DMS79 (cell line): ENCODE results near the gene DHH.
"Not testable (repeated sequence)": the region's sequence is repeated elsewhere in the genome, so short reads cannot be mapped to it uniquely, and the experiment has no call there.

Source experiments
- DNase-seq: peaks from one replicate; lab custom pipeline; 2025; lab: John Stamatoyannopoulos, UW

Gene DHH

DNA sequence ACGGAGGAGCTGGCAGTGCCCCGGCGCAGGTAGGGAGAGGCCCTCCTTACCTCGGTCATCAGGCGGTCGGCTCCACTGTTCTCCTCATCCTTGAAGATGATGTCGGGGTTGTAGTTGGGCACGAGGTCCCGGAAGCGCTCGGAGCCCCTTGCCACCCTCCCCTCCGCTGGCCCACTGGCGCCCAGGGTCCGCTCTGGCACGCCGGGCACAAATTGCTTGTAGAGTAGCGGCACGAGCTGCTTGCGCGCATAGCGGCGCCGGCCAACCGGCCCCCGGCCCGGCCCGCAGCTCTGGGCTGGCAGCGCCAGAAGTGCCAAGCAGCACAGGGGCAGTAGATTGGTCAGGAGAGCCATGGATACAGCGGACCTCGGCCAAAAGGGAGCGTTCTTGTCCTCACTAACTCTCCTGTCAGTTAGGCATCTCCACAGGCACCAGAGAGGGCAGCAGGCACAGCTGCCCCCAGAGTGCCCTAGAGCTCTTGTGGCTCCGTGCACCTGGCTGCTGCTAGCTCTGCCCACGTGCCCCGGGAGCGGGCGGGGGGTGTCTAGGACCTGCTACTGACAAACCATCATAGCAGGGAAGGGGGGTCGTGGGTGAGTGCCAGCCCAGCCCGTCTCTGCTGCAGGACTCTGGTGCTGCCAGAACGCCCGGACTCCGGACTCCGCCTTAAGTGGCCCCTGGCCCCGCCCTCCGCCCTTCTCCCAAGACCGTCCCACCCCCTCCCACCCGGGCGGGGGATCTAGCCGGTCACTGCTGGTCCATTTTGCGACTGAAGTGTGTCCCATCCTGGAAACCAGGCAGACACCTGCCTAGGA lies at the start of gene DHH:
Gene DHH (minus strand): TSS at position 642 of the 815 bp plus-strand sequence. CDS start 289 bp downstream, at position 353.
- peak; percentile 57 for DNase-seq

DNA sequence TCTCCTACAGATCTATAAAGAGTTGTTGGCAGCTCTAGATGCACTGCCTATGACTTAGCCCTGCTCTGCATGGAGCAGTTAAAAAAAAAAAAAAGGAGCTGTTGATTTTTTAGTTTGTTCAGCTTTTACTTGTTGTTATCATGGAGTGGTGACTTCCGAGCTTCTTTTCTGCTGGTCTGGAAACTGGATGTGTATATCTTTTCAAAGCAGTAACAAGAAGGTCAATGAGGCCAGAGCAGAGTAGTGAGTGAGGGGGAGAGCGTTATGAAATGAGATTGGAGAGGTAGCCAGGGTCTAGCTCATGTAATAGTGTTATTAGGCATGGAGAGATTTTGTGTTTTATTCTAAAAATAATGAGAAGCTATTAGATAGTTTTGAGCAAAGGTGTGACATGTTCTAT lies 49.8 kb upstream of the DHH start:
- DNase-seq: no peak

DNA sequence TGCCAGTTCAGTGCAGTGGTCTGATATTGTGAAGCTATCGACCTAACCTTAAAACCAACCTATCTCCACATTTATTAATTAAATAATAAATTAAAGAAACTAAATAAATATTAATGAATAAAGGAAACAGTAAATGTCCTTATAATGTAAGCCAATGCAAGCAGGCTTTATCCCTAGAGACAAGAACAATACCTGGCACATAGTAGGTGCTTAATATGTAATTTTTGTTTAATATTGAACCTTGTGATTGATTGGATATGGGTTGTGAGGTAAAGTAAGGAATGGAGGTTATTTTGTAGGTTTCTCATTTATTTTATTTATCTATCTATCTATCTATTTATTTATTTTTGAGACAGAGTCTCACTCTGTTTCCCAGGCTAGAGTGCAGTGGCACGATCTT lies 44.4 kb upstream of the DHH start:
- no peak for DNase-seq

DNA sequence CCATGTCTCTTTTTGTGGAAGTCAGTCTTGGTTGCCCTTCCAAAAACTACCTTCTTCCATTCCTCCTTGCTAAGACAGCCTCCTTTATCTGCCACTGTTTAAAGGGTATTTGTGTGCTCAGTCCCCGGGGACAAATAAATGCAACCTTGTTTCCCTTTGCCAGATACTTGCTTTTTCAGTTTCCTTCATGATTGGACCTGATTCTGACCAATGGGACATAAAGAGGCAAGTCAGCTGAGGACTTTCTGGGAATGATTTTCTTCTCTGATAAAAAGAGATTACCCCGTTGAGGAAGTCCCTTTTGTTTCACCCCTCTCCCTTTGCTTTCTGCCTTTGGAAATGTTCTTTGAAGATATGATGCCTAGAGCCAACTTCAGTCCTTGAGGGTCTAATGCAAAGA lies 44.0 kb upstream of the DHH start:
- peak; percentile 62 for DNase-seq

DNA sequence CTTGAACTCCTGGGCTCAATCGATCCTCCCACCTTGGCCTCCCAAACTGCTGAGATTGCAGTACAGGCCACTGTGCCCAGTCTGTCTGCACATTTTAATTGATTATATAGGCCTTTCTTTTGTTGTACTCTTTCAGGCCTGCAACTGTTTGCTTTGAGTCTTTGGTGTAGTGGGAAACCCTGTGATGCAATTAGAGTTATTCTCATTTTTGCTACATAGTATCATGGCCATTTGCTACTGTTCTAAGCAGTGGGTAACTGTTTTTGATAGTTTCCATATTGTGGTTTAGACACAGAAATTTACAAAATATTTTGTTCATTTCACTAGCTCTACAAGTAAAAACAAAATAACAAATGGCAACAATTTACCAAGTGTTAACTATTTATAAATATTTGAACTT lies 42.9 kb upstream of the DHH start:
- DNase-seq: no peak

DNA sequence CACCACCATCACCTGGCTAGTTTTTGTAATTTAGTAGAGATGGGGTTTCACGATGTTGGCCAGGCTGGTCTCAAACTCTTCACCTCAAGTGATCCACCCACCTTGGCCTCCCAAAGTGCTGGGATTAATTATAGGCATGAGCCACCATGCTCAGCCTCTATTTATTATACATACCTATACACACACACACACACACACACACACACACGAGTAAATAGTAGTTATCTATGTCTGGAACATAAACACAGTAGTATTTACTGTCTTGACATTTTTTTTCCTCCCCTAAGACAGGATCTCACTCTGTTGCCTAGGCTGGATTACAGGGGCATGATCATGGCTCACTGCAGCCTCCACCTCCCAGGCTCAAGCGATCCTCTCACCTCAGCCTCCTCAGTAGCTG lies 42.4 kb upstream of the DHH start:
- DNase-seq: not testable (repeated sequence)

DNA sequence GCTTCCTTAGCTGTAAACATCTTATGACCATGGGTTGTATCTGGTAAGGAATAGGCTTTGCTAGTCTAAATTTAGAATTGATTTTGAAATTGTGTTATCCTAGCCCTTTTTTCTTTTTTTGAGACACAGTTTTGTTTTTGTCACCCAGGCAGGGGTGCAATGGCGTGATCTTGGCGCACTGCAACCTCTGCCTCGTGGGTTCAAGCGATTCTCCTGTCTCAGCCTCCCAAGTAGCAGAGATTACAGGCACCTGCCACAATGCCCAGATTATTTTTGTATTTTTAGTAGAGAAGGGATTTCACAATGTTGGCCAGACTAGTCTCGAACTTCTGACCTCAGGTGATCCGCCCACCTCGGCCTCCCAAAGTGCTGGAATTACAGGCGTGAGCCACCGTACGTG lies 39.0 kb upstream of the DHH start:
- DNase-seq: no peak

DNA sequence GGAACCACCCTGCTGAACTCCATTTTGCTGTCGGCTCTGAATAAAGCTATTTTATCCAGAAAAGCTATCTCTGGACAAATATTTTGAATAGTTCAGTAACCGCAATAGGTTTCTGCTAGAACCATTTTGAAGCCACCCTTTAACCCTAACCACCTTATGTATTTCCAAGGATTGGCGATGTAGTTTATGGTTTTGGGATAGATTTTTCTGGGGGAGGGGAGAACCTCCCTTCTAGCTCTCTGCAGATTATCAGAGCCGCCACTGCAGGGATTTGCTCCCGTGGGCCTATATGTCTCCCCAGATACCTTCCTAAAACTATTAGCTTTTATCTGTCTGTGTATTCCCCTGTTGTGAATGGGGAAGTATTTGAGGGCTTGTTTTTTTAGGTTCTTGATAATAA lies 38.4 kb upstream of the DHH start:
- DNase-seq: no peak

DNA sequence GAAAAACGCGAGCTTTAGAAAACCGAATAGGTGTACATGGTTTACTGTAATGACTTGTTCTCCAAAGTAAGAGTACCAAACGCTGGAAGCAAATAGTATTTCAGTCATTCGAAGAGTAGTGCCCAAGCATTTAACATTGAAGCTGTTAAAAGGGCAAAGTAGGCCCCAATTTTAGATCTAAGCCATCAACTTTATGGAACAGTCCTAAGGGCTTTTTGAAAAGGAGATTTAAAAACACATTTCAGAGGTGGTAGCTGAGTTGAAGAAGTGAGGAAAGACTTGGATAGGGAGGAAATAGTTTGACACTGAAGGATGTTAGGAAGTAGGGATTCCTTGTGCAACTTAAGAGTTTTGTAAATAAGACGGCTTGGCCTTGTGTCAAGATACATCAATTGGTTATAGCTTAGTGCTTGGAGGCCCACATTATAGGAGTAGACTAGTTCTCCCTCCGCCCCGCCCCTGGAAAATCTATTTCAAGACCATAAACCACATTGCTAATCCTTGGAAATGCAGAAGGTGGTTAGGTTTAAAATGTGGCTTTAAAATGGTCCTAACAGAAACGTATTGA lies 37.4 kb upstream of the DHH start:
- DNase-seq: peak; percentile 57

DNA sequence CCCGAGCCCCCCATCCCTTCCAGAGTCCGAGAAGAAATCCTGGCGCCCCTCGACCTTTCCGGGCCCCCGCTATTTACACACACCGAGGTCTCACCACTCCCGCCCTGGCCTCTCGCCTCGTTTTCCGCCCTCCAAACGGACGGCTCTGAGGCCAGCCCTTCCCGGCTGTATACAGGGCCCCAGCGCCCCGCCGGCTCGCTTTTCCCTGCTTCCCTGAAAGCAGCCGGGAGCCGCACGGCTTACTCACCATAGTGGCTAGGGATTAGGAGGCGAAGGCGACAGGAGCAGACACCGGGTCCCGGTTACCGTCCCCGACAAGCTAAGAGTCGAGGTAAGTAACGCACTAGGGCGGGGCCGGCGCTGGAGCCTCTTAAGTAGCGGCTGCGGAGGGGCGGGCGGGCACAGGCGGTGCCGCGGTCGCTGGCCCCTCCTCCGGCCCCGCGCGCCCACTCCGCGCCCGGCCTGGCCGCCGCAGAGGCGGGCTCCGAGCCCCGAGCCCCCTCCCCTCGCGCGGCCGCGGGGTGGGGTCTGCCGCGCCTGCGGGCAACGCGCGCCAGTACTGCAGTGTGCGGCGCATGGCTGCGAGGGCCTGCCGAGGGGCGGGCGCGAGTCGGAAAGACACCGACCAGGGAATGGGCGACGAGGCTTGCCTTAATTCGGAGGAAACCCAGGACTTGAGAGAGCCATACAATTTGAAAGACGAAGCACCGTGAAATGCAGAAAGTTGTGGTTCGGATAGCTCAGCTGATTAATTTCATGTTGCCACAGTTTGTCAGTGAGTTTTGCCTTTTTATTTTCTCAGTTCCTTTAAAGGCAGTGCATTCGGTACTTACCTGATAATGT lies 36.7 kb upstream of the DHH start, which contains the start of gene TUBA1B:
Gene TUBA1B (minus strand): TSS at position 345 of the 843 bp plus-strand sequence. CDS start 95 bp downstream, at position 250.
- DNase-seq: peak; percentile 82

DNA sequence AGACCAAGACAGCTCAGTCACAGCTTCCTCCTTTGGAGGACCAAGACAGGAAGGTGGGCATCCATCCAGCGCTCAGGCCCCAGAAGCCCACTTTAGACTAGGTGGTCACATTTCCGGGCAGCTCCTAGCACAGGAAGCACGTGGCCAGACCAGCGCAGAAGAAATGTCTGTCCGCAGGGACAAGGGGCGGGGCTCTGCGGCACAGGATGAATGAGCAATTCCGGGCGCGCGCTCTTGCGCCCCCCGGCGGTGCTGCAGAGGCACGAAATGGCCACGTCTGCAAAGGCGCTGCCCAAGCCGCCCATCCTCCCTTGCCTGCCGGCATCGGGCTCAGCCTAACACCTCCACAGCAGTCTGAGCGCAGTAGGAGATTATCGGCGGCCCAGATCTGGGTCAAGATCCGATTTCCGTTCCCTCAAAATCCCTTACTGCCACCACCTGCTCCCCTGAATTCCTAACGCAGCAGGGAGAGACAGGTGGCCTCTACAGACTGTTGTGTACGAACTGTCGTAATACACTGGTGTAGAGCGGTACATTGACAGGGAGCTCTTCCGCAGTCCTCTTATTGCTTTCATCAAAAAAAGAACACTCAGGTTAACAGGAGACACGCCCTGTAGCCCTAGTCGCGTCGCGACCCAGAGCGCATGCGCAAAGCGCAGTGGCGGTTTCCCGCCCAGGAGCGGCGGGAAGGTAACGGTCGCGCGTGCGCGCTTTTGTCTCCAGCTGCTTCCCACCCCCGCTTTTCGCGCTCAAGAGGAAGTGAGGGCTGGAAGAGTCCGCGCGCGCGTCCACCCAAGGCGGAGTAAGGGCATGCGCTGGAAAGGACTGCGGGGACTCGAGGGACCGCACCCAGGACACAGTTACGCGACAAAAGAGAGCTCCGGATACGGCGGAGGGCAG lies 35.8 kb upstream of the DHH start:
- peak; percentile 76 for DNase-seq

DNA sequence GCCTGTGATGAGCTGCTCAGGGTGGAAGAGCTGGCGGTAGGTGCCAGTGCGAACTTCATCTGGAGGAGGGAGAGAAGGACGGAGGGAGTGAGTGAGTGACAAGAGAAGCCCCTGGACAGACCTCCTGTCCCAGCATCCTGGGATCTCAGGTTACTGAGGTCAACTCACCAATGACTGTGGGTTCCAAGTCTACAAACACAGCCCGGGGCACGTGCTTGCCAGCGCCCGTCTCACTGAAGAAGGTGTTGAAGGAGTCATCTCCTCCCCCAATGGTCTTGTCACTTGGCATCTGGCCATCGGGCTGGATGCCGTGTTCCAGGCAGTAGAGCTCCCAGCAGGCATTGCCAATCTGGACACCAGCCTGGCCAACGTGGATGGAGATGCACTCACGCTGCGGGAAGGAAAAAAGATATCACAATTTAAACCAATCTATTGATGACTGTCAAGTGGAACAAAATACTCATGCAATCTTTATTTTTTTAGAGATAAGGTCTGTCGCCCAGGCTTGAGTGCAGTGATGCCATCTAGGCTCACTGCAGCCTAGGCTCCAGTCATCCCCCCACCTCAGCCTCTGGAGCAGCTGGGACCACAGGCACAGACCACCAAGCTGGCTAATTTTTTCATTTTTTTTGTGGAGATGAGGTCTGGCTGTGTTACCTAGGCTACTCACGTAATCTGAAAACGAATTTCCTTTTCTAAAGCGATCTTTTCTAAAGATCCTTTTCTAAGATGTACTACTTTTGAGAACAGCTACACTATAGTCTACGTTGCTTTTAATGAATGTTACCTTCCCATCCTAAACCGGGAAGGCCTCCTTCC lies 34.9 kb upstream of the DHH start:
- no peak for DNase-seq

DNA sequence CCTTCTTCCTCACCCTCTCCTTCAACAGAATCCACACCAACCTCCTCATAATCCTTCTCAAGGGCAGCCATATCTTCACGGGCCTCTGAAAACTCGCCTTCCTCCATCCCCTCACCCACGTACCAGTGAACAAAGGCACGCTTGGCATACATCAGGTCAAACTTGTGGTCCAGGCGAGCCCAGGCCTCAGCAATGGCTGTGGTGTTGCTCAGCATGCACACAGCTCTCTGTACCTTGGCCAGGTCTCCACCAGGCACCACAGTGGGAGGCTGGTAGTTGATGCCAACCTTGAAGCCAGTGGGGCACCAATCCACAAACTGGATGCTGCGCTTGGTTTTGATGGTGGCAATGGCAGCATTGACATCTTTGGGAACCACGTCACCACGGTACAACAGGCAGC lies 33.4 kb upstream of the DHH start:
- DNase-seq: not testable (repeated sequence)

DNA sequence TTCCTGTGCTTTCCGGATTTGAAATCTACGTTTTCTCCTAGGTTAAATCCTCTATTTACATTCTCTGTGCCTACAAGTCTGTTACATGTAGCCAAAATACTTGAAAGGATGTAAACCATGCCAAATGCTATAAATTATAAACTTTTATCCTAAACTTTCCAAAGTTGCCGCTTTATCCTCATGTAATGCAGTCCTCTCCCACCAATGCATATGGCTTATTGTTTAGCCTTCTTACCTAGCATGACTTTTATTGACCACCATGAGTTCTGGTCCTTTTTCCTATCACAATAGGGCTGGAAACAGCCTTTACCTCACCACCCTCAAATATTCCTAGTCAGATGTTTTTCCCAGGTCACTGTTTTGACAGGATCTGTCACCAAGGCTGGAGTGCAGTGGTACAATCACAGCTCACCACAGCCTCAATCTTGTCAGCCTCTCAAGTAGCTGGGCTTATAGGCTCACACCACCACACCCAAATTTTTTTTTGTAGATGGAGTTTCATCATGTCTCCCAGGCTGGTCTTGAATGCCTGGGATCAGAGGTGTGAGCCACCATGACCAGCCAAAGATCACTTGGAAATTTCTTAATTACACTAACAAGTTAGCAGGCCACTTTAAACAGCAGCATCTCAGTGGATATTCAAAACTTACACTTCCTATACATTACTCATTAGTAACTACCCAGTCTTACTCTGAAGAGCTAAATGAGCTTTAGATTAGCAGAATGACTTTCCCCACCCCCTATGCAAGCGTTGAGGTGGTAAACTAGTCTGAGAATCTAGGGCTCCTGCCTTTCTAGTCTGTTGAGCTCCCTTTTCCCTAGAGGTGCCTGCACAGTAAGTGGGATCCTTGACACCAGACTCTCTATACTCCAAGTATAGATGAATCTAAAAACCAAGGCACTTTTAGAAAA lies 32.5 kb upstream of the DHH start:
- DNase-seq: no peak

DNA sequence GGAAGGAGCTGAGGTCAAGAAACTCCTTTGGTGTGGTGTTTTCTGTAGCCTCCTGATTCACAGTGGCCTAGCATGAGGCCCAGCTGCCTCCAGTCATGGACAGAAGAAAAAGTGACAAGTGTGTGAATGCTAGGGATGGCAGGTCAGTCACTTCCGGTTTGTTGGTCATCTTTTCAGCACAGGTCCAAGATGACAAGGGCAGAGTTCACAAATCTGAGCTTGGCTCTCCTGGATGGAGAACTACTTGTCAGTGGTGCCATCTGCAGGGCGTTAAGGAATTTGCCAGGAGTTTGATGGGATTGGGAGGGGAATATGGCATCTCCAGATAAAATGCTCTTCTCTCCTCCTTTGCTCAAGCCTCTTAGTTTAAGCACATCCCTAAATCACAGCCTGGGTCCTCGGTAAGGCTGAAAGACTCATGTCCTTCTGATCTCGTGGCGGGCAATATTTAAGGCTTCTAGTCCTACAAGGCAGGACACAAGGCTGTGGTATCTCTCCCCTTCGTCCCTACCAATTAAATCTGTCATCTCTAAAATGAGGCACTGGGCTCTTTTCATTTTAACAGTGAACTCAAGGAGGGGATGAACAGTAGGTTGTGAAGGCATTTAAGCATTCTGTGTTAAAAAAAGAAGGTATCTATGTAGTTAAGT lies 26.6 kb upstream of the DHH start:
- no peak for DNase-seq

DNA sequence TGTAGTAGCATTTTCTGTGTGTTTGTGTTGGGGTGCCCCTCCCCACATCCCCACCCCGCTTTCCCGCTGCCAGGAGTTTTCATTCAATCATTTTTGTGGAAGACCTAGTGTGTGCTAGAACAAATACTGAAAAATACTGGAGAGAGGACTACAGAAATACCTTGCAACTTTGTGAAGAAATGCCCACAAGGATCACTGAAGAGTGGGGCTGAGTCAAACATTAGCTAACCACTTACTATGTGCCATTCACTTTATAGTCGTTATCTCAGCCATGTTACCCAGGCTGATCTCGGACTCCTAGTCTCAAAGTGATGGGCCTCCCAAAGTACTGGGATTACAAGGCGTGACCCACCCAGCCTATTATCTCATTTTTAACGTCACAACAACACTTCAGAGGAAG lies 16.6 kb upstream of the DHH start:
- DNase-seq: no peak

DNA sequence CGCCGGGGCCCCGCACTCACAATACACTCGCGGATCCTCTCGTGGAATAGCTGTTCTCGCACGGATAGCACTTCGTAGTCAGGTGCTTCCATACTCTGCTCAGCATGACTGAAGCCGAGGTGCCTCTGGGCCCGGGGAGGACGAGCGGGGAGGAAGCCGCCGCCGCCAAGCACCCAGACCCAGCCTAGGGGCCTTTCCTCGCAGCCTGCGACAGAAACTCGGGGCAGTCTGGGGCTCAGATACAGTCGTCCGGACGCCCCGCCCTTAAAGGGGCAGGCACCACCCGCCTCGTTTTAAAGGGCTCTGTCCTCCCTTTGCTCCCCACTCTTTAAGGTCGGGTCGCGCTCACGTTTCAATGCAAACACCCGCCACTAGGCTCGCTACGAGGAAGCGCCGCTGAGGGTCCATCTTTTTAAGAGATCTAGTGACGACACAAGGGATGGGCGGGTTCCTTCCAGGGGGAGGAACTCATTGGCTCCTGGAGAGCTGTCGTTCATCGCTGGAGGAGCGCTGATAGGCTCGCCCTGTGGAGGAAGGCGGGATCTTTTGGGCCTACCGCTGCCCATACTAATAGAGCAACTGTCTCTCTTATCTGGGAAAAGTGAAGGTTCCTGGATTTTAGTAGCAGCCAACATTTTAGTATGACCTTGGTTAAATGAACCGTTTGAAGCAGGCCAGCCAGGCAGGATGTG lies 16.0 kb upstream of the DHH start, which contains the start of gene LMBR1L:
Gene LMBR1L (minus strand): TSS at position 384 of the 692 bp plus-strand sequence. CDS start 292 bp downstream, at position 92.
- peak; percentile 97 for DNase-seq
